Caco-2 (cell line): Measurements from ENCODE around the gene TMEM37. TPM values are rescaled to one million over a fixed set of nuclear protein-coding genes. Genes with fewer than 3 reads are reported as not detected.

Experiments
- BruUV-seq: library from RNA; stranded (reverse); fragments of 400-500 nt; replicated peaks from 2 replicates; lab custom pipeline; 2021; lab: Mats Ljungman, UMichigan
- CTCF ChIA-PET: fragments of 300-600 bp; sonication (Branson Sonifier 250); formaldehyde crosslinking; loops from one replicate; lab custom pipeline; 2022; ENCODE audit warnings: antibody characterized with exemption; lab: Charles Lee
- POLR2A ChIA-PET: fragments of 300-600 bp; sonication (Branson Sonifier 250); formaldehyde crosslinking; loops from one replicate; lab custom pipeline; 2022; ENCODE audit warnings: antibody characterized with exemption; lab: Charles Lee
- DNase-seq, 2 experiments: peaks; one replicate each; pipeline versions ENCODE4 v3.0.0 to v3.0.0-alpha.2; 2020 to 2022
- H3K27me3 ChIP-seq: replicated peaks from 2 replicates; pipeline ENCODE4 v1.6.0; 2011; ENCODE audit warnings: low read length; ENCODE audit not compliant: control insufficient read depth, insufficient read depth
- H3K36me3 ChIP-seq: 2 replicates; pipeline ENCODE4 v1.5.1; 2011; ENCODE audit warnings: low read length; ENCODE audit not compliant: control insufficient read depth, insufficient read depth
- H3K4me1 ChIP-seq: fragments of 250-450 bp; sonication (Bioruptor Pico); 2 replicates; pipeline ENCODE4 v1.5.1; 2020; ENCODE audit warnings: mild to moderate bottlenecking
- H3K4me3 ChIP-seq: 2 replicates; pipeline ENCODE4 v1.5.1; 2011; ENCODE audit warnings: low read depth, mild to moderate bottlenecking, control low read depth, low read length
- H3K9me3 ChIP-seq: fragments of 250-450 bp; sonication (Bioruptor Pico); 2 replicates; pipeline ENCODE4 v1.5.1; 2020; ENCODE audit warnings: mild to moderate bottlenecking, moderate library complexity
- H3K27ac Mint-ChIP-seq: one replicate; pipeline ENCODE4 v1.8.0; 2022; ENCODE audit warnings: mixed read lengths; ENCODE audit not compliant: unreplicated experiment
- H3K27me3 Mint-ChIP-seq: one replicate; pipeline ENCODE4 v1.8.0; 2022; ENCODE audit warnings: mixed read lengths; ENCODE audit not compliant: insufficient read depth, unreplicated experiment
- H3K36me3 Mint-ChIP-seq: one replicate; pipeline ENCODE4 v1.8.0; 2022; ENCODE audit warnings: mild to moderate bottlenecking, mixed read lengths; ENCODE audit not compliant: insufficient read depth, unreplicated experiment
- H3K4me1 Mint-ChIP-seq: one replicate; pipeline ENCODE4 v1.8.0; 2022; ENCODE audit warnings: low read depth, mixed read lengths; ENCODE audit not compliant: unreplicated experiment
- H3K4me3 Mint-ChIP-seq: one replicate; pipeline ENCODE4 v1.8.0; 2022; ENCODE audit warnings: mild to moderate bottlenecking, moderate library complexity, mixed read lengths; ENCODE audit not compliant: unreplicated experiment
- H3K9me3 Mint-ChIP-seq: one replicate; pipeline ENCODE4 v1.8.0; 2022; ENCODE audit warnings: mixed read lengths; ENCODE audit not compliant: unreplicated experiment
- CTCF ChIP-seq, 2 experiments: fragments of 200-600 bp in 1 of 2; IDR thresholded peaks; 1 replicate in 1 of 2; 2 replicates in 1 of 2; pipeline versions ENCODE4 v1.5.1 to v1.8.0; 2011 to 2022; ENCODE audit warnings: antibody characterized with exemption in 1 of 2, control low read depth in 1 of 2, inconsistent platforms in 1 of 2, low read depth in 1 of 2, low read length in 1 of 2, mild to moderate bottlenecking in 1 of 2, moderate library complexity in 1 of 2; ENCODE audit not compliant: insufficient read depth in 1 of 2, severe bottlenecking in 1 of 2, unreplicated experiment in 1 of 2
- intact Hi-C: fragments of 100-400 bp; cut with micrococcal nuclease; formaldehyde crosslinking; loops from one replicate; pipeline ENCODE4 v1.10.0; 2022; ENCODE audit not compliant: unreplicated experiment
- total RNA-seq: library from RNA; stranded (reverse); gene quantifications from 2 replicates; pipeline ENCODE4 v1.2.3, GENCODE V29; 2022

The TMEM37 gene
- total RNA-seq, 1 experiment from 2014 or later, result 15.8 TPM

- H3K36me3 ChIP-seq, result no peaks in the 10 kb centered on the region
- no TSS peak for BruUV-seq
Observed at GRCh38 chr2:119422360-119423107, 9.1 kb upstream of the TMEM37 start.

DNA sequence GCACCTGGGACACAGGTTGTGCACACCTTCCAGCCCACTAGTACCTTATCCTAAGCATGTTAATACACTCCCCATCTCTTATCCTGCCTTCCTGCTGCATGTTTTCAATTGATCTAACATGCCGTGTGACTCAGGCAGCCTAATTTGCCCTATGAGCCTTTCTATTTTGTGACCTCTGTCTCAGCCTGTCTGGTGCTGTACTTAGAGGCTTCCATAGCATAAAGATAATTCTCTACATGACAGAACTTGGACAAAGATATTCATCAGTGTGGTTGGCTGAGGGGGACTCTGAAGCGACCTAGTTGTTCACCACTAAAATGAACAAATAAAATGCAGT lies 8.6 kb upstream of the TMEM37 start:
- Mint-ChIP-seq H3K9me3 (peaks cover 13% of the 10 kb centered on the region), H3K4me1 (peaks cover 28% of the 10 kb centered on the region), H3K27me3 (no peaks in the 10 kb centered on the region), H3K4me3 (no peak overlapping the region), H3K27ac (no peak overlapping the region), H3K36me3 (no peaks in the 10 kb centered on the region)
- Histone ChIP-seq H3K4me3 (no peak overlapping the region), H3K36me3 (no peaks in the 10 kb centered on the region), H3K9me3 (peaks cover 10% of the 10 kb centered on the region; the same call in 1 of the 2 replicates), H3K27me3 (no peaks in the 10 kb centered on the region), H3K4me1 (peaks cover 33% of the 10 kb centered on the region)
- ChIA-PET POLR2A (no interaction called here), CTCF (no interaction called here)
- peak in 1 of 2 experiments; percentile 19 for DNase-seq
- TF ChIP-seq CTCF (IDR thresholded peaks at IDR 0.05; ENCODE audit: insufficient read depth in 1 of 2, low read depth in 1 of 2, low read length in 1 of 2, severe bottlenecking in 1 of 2, unreplicated experiment in 1 of 2), result no peak
- BruUV-seq, result no TSS peak
- intact Hi-C loops, result no loop called here

More at GRCh38 chr2:119422360-119423107, 9.1 kb upstream of the TMEM37 start:
- DNase-seq, result no peak
- H3K9me3 ChIP-seq, result peaks cover 10% of the 10 kb centered on the region; the same call in 1 of the 2 replicates
- H3K4me3 ChIP-seq, result no peak overlapping the region
- ChIA-PET POLR2A (no interaction called here), CTCF (no interaction called here)
- Mint-ChIP-seq H3K4me3 (no peak overlapping the region), H3K27ac (no peak overlapping the region), H3K9me3 (peaks cover 13% of the 10 kb centered on the region), H3K4me1 (peaks cover 22% of the 10 kb centered on the region), H3K27me3 (no peaks in the 10 kb centered on the region), H3K36me3 (no peaks in the 10 kb centered on the region)
- H3K27me3 ChIP-seq, result no peaks in the 10 kb centered on the region
- no peak for TF ChIP-seq CTCF (IDR thresholded peaks at IDR 0.05; ENCODE audit: insufficient read depth in 1 of 2, low read depth in 1 of 2, low read length in 1 of 2, severe bottlenecking in 1 of 2, unreplicated experiment in 1 of 2)
- H3K4me1 ChIP-seq, result peaks cover 29% of the 10 kb centered on the region
- intact Hi-C loops, result no loop called here

GRCh38 chr2:119423811-119424210 lies 7.8 kb upstream of the TMEM37 start:
- peaks cover 10% of the 10 kb centered on the region; the same call in 1 of the 2 replicates for H3K9me3 ChIP-seq
- CTCF ChIA-PET, result no interaction called here
- Mint-ChIP-seq H3K27ac (no peak overlapping the region), H3K9me3 (peaks cover 13% of the 10 kb centered on the region), H3K4me1 (peaks cover 31% of the 10 kb centered on the region), H3K27me3 (no peaks in the 10 kb centered on the region), H3K4me3 (no peak overlapping the region), H3K36me3 (no peaks in the 10 kb centered on the region)
- TF ChIP-seq CTCF (IDR thresholded peaks at IDR 0.05; ENCODE audit: insufficient read depth in 1 of 2, low read depth in 1 of 2, low read length in 1 of 2, severe bottlenecking in 1 of 2, unreplicated experiment in 1 of 2), result no peak
- POLR2A ChIA-PET, result no interaction called here
- DNase-seq, result no peak
- no peak overlapping the region for H3K4me3 ChIP-seq
- H3K4me1 ChIP-seq, result peaks cover 40% of the 10 kb centered on the region
- no peaks in the 10 kb centered on the region for H3K27me3 ChIP-seq
- intact Hi-C loops, result no loop called here
- H3K36me3 ChIP-seq, result no peaks in the 10 kb centered on the region
- no TSS peak for BruUV-seq
